Activated gamma-delta T cell treated with Interleukin-2 at 50 U/mL for 16 hours (primary cell): ENCODE data around the gene LAMB3.

Experiments
- DNase-seq: peaks from one replicate; pipeline ENCODE4 v3.0.0-alpha.2; 2020

LAMB3 gene

DNA sequence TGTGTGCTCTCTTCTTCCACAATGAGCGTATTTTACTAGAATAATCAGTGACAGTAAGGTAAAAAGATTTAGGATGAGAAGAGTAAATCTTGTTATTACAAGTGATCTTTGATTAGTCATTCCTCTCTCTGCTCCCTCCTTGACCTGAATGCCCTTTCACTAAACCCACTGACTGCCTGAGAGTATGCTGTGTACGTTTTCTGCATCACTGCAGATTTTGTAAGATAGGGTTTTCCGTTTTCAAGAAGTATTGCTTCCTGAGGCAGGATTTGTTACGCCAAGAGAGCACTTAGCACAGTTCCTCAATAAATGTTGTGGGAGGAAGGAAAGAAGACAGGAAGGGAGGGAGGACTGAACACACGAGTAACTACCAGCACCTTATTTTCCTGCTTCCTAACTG lies 7.7 kb upstream of the LAMB3 start:
- no peak for DNase-seq

DNA sequence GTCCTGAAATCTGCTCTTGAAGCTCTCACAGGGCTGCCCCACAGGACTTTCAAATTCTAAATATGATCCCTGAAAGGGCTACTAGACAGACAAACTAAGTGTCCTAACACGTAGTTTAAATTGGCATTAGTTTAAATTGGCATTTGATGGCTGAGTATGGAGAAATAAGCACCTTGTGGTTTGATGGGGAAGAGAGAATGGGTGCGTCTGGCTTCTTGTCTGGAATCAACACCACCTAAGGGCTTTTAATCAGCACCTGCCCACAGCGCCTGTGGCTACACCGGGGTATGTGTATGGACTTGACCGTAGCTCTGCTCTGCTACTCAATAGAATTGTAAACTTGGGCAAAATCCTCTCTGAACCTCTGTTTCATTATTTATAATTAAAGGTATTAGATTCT lies 5.7 kb upstream of the LAMB3 start:
- DNase-seq = no peak

DNA sequence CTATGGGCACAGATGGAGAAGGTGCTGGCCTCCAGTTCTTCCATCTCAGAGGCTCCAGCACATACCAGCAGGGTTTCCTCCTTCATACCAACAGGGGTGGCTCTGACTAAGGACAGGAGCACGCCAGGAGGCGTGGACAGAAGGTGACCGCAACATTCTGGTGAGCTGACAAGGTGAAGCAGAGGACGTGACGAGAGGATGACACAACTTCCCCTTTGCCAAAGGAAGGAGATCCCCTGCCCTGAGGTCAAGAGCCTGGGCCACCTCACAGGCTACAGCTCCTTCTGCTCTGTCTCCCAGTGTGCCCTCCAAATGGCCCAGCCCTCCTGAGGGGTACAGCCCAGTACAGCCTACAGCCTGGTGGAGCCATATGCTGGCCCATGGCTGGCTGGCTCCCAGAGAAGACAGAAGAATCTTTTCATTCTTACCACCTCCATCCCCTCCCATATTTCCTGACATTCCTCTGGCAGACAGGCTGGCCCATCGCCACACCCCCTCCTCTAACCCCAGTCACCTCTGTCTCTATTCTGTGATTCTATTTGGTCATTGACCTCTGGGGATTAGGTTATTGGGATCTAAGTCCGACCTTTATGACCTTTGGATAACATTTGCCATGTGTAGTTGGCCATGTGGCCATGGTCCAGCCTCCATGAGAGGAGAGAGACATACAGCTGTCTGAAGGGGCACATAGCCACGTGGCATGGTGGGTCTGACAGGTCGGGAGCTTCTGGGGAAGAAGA lies 5.1 kb upstream of the LAMB3 start:
- no peak for DNase-seq

DNA sequence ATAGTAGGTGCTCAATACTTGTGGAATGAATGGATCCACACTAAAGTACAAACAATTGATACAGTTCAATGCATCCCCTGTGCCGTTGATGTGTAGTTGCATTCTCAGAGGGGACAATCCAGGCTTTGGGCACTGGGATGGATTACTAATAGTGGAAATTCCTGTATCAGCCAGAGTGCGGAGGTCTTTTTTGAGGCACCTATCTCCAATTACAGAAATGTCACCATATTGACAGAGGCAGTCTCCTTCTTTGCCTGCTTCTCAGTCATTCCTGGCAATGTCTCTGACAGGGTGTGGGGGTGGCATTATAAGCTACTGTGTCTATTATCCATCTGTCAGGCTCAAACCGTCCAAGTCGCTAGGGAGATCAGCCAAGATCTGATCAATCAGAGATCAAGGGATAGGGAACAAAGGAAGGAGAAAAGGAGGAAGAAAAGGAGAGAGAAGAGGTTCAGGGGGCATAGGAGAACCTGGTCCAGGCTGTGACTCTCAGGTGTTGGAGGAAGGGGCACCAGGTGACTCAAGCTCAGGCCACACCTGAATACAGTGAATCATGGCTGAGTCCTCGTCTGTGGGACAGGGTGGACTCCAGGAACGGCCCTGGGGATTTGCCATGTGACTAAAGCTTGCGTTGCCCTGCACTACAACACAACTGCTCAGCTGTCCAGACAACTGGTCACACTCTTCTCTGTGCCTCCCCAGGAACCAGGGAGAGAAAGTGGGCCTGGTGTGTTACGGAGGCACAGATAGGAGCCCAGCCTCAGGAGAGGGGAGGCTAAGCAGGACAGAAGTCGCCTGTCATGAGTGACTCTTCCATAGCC lies 3.4 kb upstream of the LAMB3 start:
- DNase-seq = no peak

DNA sequence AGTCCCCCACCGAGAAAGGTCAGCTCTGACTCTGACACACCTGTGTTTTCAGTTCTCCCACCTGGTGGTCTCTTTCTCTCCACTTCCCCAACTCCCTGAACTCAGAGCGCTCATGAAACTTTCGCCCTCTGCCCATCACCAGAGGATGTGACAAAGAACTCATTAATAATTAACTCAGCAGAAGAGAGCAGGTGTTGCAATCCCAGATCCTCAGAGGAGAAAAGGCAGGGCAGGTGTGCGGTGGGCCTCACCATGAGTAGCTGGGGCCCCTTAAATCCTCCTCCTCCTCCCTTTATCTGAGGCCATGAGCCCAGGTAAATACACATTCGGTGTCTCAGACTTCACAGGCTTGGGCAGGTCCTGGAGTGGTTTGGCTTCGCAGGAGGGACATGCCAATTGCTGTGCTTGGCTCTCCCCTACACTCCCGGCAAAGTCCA lies 1.7 kb upstream of the LAMB3 start:
- no peak for DNase-seq

DNA sequence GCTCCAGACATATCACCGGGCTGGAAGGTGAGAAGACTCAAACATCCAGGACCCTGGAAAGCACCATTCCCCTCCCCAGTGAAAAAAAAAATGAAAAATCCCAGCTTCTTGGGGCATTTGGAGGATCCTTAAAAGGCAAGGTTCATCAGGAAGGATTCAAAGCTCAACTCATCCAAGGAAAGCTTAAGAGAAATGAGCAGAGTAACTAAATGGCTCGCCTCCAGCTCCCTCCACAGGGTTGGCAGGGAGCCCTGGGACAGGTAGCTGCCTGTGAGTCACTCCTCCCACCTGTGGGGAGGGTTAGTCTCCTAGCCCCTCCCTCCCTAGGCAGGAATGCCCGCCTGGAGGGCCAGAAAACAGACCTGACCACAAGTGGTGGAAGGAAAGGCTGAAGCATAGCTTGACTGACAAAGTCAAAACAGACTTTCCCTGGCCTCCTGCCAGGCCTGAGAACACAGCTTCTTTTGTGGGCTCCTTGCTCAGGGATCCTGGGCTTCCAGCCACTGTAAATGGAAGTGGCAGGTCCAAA lies 712 bp upstream of the LAMB3 start:
- no peak for DNase-seq

DNA sequence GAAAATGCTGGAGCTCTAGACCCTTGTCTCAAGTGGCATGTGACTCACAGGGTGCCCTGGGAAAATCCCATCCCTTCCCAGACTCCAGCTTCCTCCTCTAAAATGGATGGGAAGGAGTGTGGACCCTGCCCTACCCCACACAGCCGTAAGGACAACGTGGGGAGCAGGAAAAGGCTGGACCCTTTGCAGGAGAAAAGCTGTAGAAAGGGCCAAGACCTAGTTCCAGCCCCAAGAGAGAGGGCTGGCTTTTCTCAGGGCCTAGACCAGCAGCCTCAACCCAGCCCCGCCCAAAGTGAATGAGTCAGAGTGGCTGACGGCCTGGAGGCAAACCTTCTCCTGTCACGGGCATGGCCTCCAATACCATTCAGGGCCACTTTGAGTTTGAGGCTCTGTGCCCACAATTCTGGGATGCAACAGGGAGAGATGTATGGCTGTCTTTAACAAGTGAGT lies 1.1 kb downstream of the LAMB3 start:
- DNase-seq = peak; percentile 17

DNA sequence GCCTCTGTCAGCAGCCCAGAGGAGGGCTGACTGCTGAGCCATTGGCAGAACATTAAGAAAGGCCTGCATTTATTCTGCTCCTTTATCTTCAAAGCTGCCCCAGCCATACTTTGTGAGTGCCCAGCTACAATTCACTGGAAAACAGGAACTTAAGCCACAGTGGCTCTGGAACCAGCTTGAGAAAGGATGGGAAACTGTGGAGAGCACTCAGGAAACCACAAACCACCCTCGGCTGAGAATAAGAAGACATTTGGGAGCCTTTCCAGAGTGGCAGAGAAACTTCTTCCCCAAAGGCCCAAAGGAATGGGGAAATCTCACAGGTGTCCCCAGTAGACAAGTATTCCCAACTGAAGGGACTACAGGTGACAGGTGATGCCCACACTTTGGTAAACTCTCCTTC lies 1.8 kb downstream of the LAMB3 start:
- DNase-seq = no peak

DNA sequence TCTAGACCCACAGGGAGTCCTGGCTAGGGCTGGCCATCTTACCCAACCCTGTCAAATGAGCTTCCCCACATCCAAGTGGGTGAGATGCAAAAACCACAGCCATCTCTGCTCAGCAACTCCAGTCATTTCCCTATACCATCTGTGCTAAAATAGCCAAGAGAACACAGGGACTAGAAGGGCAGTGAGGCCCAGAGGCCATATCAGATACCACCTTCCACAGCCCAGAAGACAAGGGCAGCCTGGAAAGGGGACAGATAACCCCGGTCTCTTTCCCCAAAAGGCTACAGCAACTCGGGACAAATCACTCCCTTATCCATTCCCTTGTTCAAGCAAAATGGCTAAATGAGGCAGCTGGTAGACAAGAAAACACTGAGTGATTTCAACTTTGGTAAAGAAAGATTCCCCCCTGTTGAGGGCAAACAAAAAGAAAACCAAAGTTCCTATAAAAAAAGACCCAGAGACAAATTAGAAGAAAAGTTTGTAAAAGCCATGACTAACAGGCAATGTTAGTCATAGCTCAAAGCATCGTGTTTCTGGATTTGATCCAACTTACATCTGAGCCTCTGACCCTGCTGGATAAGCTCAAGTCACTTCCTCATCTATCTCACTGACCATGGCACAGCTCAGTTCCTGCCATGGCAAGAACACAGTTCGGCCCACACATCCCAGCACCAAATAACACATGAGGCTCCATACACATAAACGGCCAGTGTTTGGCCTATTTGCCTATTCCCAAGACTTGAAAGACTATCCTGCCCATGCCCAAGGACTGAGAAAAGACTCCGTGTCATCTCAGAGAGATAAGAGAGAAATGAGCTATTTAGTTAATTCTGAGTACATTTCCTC lies 3.1 kb downstream of the LAMB3 start:
- DNase-seq = no peak

DNA sequence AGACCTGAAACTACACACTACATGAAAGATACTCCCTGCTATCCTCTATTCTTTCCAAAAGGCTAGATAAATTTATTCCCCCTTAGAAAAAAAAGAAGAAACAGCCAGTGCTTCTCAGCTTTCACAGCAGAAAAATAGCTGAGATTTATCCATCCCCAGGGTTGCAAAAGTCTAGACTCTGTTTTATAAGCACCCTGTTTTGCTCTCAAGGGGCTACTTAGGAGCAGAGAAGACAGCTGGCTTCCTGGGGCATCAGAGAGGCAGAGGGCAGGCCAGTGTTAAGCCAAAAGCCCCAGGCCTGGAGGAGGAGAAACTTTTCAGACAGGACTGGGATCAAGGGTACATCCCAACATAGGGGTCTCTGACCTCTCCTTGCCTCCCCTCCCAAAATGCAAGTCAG lies 3.9 kb downstream of the LAMB3 start:
- no peak for DNase-seq

DNA sequence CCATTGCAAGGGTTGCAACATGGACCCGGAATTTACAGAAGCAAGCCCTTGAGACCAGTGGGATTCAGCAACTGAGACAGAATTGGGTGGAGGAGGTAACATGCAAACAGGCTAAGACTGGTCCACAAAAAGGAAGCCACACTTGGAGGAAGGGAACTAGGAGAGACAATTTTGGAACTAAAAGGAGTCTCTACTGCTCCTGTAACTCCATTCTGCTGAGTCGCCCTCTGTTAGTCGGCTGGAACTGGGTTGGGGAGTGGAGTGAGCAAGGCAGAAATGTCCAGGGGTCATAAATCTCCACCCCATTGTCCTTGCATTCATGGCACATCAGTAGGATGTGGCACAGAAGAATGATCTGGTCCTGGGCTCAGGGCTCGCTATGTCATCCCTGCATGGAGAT lies 5.1 kb downstream of the LAMB3 start:
- no peak for DNase-seq

DNA sequence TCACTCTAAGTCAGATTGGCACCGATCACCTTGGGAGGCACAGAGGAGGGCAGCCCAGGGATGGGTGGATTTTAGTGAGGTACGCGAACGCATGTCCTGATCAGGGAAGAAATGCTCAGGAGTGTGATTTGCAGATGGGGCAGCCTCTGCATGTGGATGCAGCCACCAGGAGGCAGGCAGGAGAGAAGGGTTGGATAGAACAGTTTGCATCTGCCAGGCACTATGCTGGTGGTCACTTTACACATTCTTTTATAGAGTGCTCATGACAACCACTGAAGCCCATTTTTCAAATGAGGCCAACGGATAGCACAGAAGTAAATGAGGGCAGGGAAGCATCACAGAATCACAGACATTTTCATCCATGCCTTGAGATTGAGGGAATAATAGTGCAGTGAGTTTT lies 5.7 kb downstream of the LAMB3 start:
- DNase-seq = no peak

DNA sequence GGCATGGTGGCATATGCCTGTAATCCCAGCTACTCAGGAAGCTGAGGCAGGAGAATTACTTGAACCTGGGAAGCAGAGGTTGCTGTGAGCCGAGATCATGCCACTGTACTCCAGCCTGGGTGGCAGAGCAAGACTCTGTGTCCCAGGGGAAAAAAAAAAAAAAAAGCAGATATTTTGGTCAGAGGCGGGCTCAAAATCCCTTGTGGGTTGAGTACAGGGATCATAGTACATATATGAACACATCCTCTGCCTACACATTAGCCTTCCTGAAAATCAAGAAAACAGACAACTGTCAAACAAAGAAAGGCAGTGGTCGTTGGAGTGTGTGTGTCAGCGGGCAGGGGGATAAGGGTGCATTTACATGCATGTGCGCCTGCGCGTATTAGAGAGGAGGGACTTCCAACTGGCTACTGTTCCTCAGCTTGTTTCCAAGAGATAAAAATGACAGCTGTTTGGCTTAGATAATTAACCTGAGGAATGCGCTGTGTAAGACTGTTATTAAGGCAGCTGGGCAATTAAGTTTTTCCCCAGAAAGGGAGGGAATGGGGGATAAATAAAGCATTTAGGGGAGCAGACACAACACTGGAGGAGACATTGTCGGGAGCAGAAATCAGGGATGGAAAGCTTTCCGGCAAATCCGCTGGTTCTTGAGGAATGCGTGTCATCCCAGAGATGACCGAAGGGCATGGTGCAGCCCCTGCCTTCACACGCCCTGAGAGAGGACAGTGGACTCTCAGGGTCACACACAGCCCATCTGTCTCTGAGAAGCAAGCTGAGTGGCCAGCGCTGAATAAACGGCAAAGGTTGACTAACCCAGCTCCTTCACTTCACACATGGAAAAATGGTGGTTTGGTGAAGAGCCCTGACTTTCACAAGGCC lies 6.4 kb downstream of the LAMB3 start:
- no peak for DNase-seq

DNA sequence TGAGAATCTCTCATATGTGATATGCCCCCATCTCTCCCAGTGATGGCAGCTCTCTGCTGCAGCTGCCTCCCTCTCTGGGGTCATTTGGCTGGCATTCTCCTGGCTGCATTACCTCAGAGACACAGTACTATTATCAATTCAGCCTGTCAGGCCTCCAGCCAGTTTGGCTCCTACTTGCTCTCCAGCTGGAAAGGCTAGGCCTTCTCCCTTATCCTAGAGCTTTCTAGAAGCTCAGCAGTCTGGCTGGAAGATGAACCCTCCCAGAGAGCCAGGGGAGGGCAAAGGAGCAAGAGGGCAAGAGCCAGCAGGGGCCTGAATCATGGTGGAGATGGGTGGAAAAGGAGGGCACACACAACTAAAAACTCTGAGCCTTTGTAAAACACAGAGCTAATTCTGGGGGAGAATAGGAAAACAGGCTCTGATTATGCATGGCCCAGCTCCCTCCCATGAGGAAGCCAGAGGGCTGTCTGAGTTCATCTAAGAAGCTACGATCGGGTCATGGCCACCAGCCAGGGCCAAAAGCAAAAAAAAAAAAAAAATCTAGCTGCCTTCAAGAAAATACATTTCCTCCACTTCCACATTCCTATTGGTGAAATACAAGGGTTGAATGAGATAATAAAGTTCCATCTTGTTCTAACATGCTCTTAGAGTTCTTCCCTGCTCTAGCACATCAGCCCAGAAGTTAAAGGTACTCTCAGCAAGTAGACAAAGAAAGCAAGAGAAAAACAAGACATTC lies 8.8 kb downstream of the LAMB3 start:
- DNase-seq = no peak

DNA sequence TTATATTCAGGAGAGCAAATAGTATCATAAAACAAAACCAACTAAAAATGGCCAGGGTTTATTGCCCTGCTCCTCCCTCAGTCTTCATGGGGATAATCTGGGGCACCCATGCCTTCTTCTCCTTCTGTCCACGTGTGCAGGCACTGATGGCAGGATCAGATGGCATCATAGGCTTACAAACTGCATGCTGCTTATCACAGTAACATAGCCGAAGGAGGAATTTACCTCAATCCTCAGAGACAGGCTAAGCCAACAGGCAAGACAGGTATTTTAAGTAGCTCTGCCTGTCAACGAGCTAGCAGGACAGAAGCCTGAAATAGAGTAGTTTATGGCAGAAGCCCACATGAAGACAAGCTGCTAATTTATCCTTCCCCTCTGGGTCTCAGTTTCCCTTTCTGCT lies 9.4 kb downstream of the LAMB3 start:
- DNase-seq = no peak

DNA sequence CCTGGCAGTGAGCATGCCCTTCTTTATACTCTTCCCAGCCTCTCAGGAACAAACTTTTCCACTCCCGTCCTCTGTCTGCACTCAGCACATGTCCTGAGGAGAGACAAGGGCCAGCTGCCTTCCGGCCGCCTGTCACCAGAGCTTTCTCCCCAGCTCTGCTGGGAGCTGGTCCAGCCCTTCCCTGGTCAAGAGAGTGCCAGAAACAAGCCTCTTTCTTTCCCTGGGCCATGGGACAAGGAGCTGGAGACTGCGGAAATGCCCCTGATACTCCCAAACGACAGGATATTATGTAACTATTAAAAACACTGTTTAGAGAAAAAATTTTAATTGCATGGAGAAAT lies 10.4 kb downstream of the LAMB3 start:
- DNase-seq = no peak

DNA sequence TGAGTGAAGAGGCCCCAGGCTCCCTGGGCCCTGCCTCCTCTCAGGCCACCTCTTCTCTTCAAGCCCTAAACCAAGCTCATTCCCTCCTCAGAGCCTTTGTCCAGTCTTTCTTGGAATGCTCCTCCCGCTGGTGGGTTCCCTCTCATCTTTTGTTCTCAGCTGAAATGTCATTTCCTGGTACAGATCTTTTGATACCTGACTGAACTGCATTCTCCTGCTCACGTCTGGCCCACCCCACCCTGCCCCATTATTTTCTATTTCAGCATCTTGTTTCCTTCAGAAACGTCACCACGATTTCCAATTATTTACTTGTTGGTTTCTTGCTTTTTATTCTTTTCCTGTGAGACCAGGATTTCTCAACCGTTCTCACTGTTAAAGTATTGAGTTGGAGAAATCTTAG lies 16.4 kb downstream of the LAMB3 start:
- DNase-seq = no peak

DNA sequence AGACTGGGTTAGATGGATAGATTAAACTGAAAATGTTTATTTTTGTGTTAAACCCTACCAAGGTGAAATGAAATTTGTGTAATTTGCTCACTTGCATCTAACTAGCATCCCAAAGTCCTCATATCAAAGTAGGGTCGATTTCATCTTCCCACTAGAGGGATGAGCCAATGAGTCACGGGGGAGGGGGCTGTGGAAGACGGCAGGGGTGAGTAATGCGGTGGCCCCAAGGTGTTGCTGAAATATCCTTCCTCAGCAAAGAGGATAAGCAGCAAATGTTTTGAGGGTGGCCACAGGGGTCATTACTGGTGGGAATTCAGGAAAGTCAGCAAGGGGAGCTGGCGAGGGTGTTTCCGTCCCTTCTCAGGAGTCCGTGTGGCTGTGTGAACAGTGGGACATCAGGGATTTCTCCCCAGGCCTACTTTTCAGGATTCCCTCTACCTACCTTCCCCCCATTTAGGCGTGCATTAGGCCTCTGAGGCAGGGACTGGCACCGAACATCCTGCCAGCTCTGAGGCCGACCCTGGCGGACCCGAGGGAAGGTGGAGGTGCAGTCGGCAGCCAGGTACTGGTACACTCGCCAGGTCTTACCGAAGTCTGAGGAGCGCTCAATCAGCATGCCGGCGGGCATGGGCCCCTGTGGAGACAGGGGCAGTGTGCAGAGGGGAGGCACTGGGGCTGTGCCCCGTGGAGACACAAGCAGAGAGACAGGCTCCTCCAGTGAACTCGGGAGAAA lies 18.1 kb downstream of the LAMB3 start:
- DNase-seq = no peak

DNA sequence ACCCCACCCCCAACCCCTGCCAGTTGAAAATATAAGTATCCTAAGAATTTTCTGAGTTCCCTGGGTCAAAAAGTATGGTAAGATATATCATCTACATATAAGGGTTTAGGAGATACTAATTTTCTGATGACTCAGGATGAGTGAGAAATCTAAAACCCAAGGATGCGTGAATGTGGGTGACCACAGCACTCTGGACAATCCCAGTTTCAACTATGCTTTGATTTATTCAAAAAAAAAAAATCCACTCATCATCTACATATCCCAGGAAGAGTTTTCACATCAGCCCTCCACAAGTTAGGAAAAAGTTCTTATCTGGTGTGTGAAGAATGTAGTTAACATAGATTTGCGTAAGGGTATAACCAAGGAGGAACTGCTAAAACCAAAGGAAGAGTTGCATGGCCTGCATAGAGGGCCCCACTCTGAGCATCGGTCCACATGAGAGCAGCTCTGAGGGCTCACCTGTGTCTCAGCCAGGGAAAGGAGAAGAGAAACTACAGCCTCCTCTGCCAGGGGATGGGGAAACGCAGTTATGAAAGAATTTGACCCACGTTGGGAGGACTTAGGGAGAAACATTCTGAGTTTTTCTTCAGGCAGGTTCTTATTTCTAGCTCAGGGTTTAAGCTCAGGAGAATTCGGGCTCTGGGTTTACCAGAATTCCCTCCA lies 18.8 kb downstream of the LAMB3 start:
- no peak for DNase-seq
